ENCODE results near the gene THAP4.

THAP4 gene

GRCh38 chr2:241640165-241640795 is 3.3 kb upstream of the THAP4 start:
- in situ Hi-C loops (cut with HindIII; ENCODE audit: low sequenced_read_pairs) = no loop called here

- in situ Hi-C loops (cut with HindIII; ENCODE audit: low sequenced_read_pairs) = no loop called here
Measured at GRCh38 chr2:241639385-241639784, 2.4 kb upstream of the THAP4 start.

- in situ Hi-C loops (cut with HindIII; ENCODE audit: low sequenced_read_pairs) = no loop called here
Measured at GRCh38 chr2:241638940-241639339, 2.0 kb upstream of the THAP4 start.

- in situ Hi-C loops (cut with HindIII; ENCODE audit: low sequenced_read_pairs) = no loop called here
Measured at GRCh38 chr2:241637795-241638660, 1.1 kb upstream of the THAP4 start.

- in situ Hi-C loops (cut with HindIII; ENCODE audit: low sequenced_read_pairs) = no loop called here
Measured at GRCh38 chr2:241636182-241637017, 558 bp downstream of the THAP4 start.

- in situ Hi-C loops (cut with HindIII; ENCODE audit: low sequenced_read_pairs) = no loop called here
Measured at GRCh38 chr2:241635756-241636155, 1.2 kb downstream of the THAP4 start.

GRCh38 chr2:241633561-241633960 is 3.4 kb downstream of the THAP4 start:
- in situ Hi-C loops (cut with HindIII; ENCODE audit: low sequenced_read_pairs) = no loop called here

- in situ Hi-C loops (cut with HindIII; ENCODE audit: low sequenced_read_pairs) = no loop called here
Measured at GRCh38 chr2:241632478-241633325, 4.3 kb downstream of the THAP4 start.

- in situ Hi-C loops (cut with HindIII; ENCODE audit: low sequenced_read_pairs) = no loop called here
Measured at GRCh38 chr2:241629762-241630435, 7.1 kb downstream of the THAP4 start.

- in situ Hi-C loops (cut with HindIII; ENCODE audit: low sequenced_read_pairs) = no loop called here
Measured at GRCh38 chr2:241627675-241628074, 9.3 kb downstream of the THAP4 start.

GRCh38 chr2:241620419-241620769 is 16.6 kb downstream of the THAP4 start:
- in situ Hi-C loops (cut with HindIII; ENCODE audit: low sequenced_read_pairs) = no loop called here

- in situ Hi-C loops (cut with HindIII; ENCODE audit: low sequenced_read_pairs) = no loop called here
Measured at GRCh38 chr2:241619597-241620418, 17.1 kb downstream of the THAP4 start.

GRCh38 chr2:241618829-241619228 is 18.1 kb downstream of the THAP4 start:
- in situ Hi-C loops (cut with HindIII; ENCODE audit: low sequenced_read_pairs) = no loop called here

GRCh38 chr2:241618296-241618805 is 18.6 kb downstream of the THAP4 start:
- in situ Hi-C loops (cut with HindIII; ENCODE audit: low sequenced_read_pairs) = no loop called here

GRCh38 chr2:241617431-241618154 is 19.4 kb downstream of the THAP4 start:
- in situ Hi-C loops (cut with HindIII; ENCODE audit: low sequenced_read_pairs) = no loop called here

GRCh38 chr2:241616168-241617125 is 20.5 kb downstream of the THAP4 start:
- in situ Hi-C loops (cut with HindIII; ENCODE audit: low sequenced_read_pairs) = no loop called here

GRCh38 chr2:241615522-241616052 is 21.4 kb downstream of the THAP4 start:
- in situ Hi-C loops (cut with HindIII; ENCODE audit: low sequenced_read_pairs) = no loop called here
